Large intestine (tissue), 12 donors: ENCODE measurements around the gene NDRG2. TPM values are rescaled to one million over a fixed set of nuclear protein-coding genes. Genes with fewer than 3 reads are reported as not detected.

ENCODE experiments used
- DNase-seq, 2 donors: peaks; one replicate each; pipeline versions ENCODE4 v3.0.0 to v3.0.0-alpha.2; 2013
- H3K27ac ChIP-seq: one replicate; pipeline ENCODE4 v1.5.1; 2013; ENCODE audit warnings: low read length
- H3K27me3 ChIP-seq: 2 replicates; pipeline ENCODE4 v1.6.1; 2013; ENCODE audit warnings: low read length; ENCODE audit not compliant: control insufficient read depth, insufficient read depth
- H3K36me3 ChIP-seq: 2 replicates; pipeline ENCODE4 v1.6.1; 2013; ENCODE audit warnings: low read length; ENCODE audit not compliant: control insufficient read depth, insufficient read depth
- H3K4me1 ChIP-seq: one replicate; pipeline ENCODE4 v1.6.1; 2013; ENCODE audit warnings: low read length; ENCODE audit not compliant: control insufficient read depth, insufficient read depth
- H3K4me3 ChIP-seq: one replicate; pipeline ENCODE4 v1.5.1; 2013; ENCODE audit warnings: low read length
- H3K9me3 ChIP-seq: one replicate; pipeline ENCODE4 v1.6.1; 2013; ENCODE audit warnings: mild to moderate bottlenecking, low read depth, low read length, moderate library complexity; ENCODE audit not compliant: control insufficient read depth
- WGBS: methylation state at CpG from one replicate; pipeline ENCODE4 v1.1.5; 2013; ENCODE audit warnings: low lambda C conversion rate; ENCODE audit not compliant: insufficient coverage; 5-methylcytosine and 5-hydroxymethylcytosine counted together
- long read RNA-seq, 11 donors: transcript quantifications; one replicate each; lab custom pipeline, GENCODE V29; 2026
- polyA plus RNA-seq: library from polyadenylated mRNA; unstranded; fragments of 120-200 nt; gene quantifications from one replicate; pipeline ENCODE4 v1.2.1, GENCODE V29; 2013

Gene NDRG2
- polyA plus RNA-seq: 76.5 TPM
- long read RNA-seq, donor 1, partial matches to known transcripts: 35 of 43 reads
- long read RNA-seq, donor 1, other reads (novel, unspliced or antisense): 0 of 43 reads
- long read RNA-seq, donor 2, partial matches to known transcripts: 0 of 9 reads
- long read RNA-seq, donor 2, other reads (novel, unspliced or antisense): 0 of 9 reads
- long read RNA-seq, donor 3: 0 reads
- long read RNA-seq, donor 4: 0 reads
- long read RNA-seq, donor 5, partial matches to known transcripts: 0 of 12 reads
- long read RNA-seq, donor 5, other reads (novel, unspliced or antisense): 7 of 12 reads
- long read RNA-seq, donor 6, partial matches to known transcripts: 0 of 8 reads
- long read RNA-seq, donor 6, other reads (novel, unspliced or antisense): 0 of 8 reads
- long read RNA-seq, donor 7, partial matches to known transcripts: 0 of 4 reads
- long read RNA-seq, donor 7, other reads (novel, unspliced or antisense): 0 of 4 reads
- long read RNA-seq, donor 8, partial matches to known transcripts: 0 of 17 reads
- long read RNA-seq, donor 8, other reads (novel, unspliced or antisense): 8 of 17 reads
- long read RNA-seq, donor 9, partial matches to known transcripts: 0 of 8 reads
- long read RNA-seq, donor 9, other reads (novel, unspliced or antisense): 0 of 8 reads
- long read RNA-seq, donor 10, partial matches to known transcripts: 5 of 11 reads
- long read RNA-seq, donor 10, other reads (novel, unspliced or antisense): 0 of 11 reads
- long read RNA-seq, donor 11, partial matches to known transcripts: 0 of 15 reads
- long read RNA-seq, donor 11, other reads (novel, unspliced or antisense): 5 of 15 reads

GRCh38 chr14:21024585-21025370 is at the start of gene NDRG2:
Gene NDRG2, minus strand, starts transcription at chr14:21025061. Its CDS starts 1,746 bp downstream, at chr14:21023315.
- peaks cover 17% of the 10 kb centered on the region for H3K36me3 ChIP-seq
- peaks cover 13% of the 10 kb centered on the region for H3K4me1 ChIP-seq
- H3K27me3 ChIP-seq: no peaks in the 10 kb centered on the region
- DNase-seq: peak; percentile 63 to 87
- no CpG with 5 or more reads among the region's 72 CpGs for WGBS
- H3K27ac ChIP-seq: peak within 1 kb of the TSS; percentile 52
- no peaks in the 10 kb centered on the region for H3K9me3 ChIP-seq
- H3K4me3 ChIP-seq: peak within 1 kb of the TSS; percentile 79

DNA sequence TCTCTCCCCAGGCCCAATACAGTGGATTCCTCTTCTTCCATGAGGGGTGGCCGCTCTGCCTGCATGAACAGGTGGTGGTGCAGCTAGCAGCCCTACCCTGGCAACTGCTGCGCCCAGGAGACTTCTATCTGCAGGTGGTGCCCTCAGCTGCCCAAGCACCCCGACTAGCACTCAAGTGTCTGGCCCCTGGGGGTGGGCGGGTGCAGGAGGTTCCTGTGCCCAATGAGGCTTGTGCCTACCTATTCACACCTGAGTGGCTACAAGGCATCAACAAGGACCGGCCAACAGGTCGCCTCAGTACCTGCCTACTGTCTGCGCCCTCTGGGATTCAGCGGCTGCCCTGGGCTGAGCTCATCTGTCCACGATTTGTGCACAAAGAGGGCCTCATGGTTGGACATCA is 49.1 kb upstream of the NDRG2 start:
- no CpG with 5 or more reads among the region's 9 CpGs for WGBS
- DNase-seq: no peak
- no peaks in the 10 kb centered on the region for H3K9me3 ChIP-seq
- H3K36me3 ChIP-seq: peaks cover 58% of the 10 kb centered on the region
- H3K27me3 ChIP-seq: peaks cover 9% of the 10 kb centered on the region
- peaks cover 18% of the 10 kb centered on the region for H3K4me1 ChIP-seq
- no peak overlapping the region for H3K27ac ChIP-seq
- no peak overlapping the region for H3K4me3 ChIP-seq

GRCh38 chr14:21072781-21073339 is 48.0 kb upstream of the NDRG2 start:
- no peak overlapping the region for H3K27ac ChIP-seq
- H3K9me3 ChIP-seq: no peaks in the 10 kb centered on the region
- no peak overlapping the region for H3K4me3 ChIP-seq
- H3K36me3 ChIP-seq: peaks cover 47% of the 10 kb centered on the region
- WGBS: no CpG with 5 or more reads among the region's 9 CpGs
- H3K27me3 ChIP-seq: peaks cover 10% of the 10 kb centered on the region
- H3K4me1 ChIP-seq: peaks cover 24% of the 10 kb centered on the region
- DNase-seq: peak in 1 of 2 donors; percentile 37

GRCh38 chr14:21072031-21072473 is 47.2 kb upstream of the NDRG2 start:
- peak overlapping the region; percentile 81 for H3K4me3 ChIP-seq
- H3K4me1 ChIP-seq: peaks cover 24% of the 10 kb centered on the region
- peaks cover 10% of the 10 kb centered on the region for H3K27me3 ChIP-seq
- 43% methylated on average over 1 of the region's 4 CpGs for WGBS
- no peaks in the 10 kb centered on the region for H3K9me3 ChIP-seq
- DNase-seq: no peak
- peaks cover 40% of the 10 kb centered on the region for H3K36me3 ChIP-seq
- peak overlapping the region; percentile 86 for H3K27ac ChIP-seq

DNA sequence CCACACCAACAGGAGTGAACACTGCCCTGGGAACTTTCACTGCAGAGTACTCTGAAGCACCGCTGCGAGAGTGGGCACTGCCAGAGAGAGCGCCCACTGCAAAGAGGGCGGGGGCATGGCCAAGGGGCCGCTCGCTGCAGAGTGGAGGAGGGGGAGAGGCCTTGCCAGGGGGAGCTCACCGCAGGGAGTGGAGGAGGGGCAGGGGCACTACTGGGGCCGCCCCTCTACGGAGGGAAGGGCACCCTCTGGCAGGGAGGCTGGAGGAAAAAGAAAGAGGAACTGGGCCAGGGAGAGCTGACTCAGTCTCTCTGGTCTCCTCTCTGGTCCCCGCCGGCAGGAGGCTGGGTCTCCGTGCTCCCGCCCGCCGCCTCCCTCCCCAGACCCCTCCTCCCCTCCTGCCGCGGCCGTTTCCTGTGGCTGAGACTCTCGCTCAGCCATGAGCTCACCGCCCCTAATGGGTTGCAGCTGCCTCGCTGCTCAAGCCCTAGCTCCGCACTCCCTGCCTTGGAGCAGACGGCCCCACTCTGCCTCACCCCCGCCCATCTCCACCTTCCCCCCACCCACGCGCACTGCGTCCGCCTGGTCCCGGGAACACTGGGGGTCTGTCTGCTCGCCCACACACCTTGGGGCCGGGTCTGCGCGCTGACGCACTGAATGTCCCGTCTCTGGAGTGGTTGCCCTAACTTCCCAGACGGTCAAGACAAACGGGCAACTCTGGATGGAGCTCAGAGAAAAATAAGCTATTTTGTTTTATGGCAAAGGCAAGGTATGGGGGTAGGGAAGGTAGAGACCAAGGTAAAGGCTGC is 46.6 kb upstream of the NDRG2 start:
- peaks cover 24% of the 10 kb centered on the region for H3K4me1 ChIP-seq
- DNase-seq: peak; percentile 79 to 86
- 10% methylated on average over 2 of the region's 37 CpGs for WGBS

GRCh38 chr14:21070610-21071224 is 45.9 kb upstream of the NDRG2 start:
- H3K4me3 ChIP-seq: peak overlapping the region; percentile 81
- H3K27ac ChIP-seq: peak overlapping the region; percentile 86
- H3K9me3 ChIP-seq: no peaks in the 10 kb centered on the region
- H3K27me3 ChIP-seq: peaks cover 10% of the 10 kb centered on the region
- WGBS: no CpG with 5 or more reads among the region's 23 CpGs
- peak; percentile 32 to 59 for DNase-seq
- peaks cover 24% of the 10 kb centered on the region for H3K4me1 ChIP-seq
- peaks cover 26% of the 10 kb centered on the region for H3K36me3 ChIP-seq

More for the DNA sequence above, 46.6 kb upstream of the NDRG2 start:
- Histone ChIP-seq H3K36me3 (peaks cover 34% of the 10 kb centered on the region), H3K27me3 (peaks cover 10% of the 10 kb centered on the region), H3K27ac (peak overlapping the region; percentile 86), H3K9me3 (no peaks in the 10 kb centered on the region), H3K4me3 (peak overlapping the region; percentile 81)

DNA sequence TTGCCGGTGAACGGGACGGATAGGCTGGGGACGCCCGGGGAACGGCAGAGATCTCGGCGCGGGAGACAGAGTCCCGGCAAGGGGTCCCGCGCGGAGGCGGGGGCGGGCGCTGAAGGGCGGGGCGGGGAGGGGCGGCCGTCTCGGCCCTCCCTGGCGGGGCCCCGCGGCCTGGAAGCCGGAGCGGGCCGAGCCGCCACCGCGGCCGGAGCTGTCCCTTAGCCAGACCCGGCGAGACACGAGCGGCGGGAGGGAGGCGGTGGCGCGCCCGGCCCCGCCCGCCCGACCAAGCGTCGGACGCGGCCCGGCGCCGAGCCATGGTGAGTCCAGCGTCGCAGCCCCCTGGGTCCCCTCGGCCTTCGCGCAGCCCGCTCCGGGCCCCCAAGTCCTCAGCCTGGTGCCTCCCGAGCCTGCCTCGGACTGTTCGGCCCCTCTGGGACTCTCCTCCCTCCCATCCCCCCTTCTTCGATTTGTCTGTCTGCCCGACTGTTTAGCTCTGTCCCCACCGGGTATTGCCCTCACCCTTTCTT is 45.3 kb upstream of the NDRG2 start, which contains the start of gene ARHGEF40:
ARHGEF40 (plus strand) TSS at position 222 of the 527 bp plus-strand sequence; CDS start at position 315, 93 bp downstream.
- Histone ChIP-seq H3K36me3 (peaks cover 21% of the 10 kb centered on the region), H3K4me3 (peak within 1 kb of the TSS; percentile 81), H3K9me3 (no peaks in the 10 kb centered on the region), H3K27ac (peak within 1 kb of the TSS; percentile 86), H3K27me3 (peaks cover 10% of the 10 kb centered on the region), H3K4me1 (peaks cover 24% of the 10 kb centered on the region)
- DNase-seq: peak; percentile 25 to 68
- WGBS: no CpG with 5 or more reads among the region's 63 CpGs

GRCh38 chr14:21069388-21070082 is 44.7 kb upstream of the NDRG2 start:
- Histone ChIP-seq H3K9me3 (no peaks in the 10 kb centered on the region), H3K4me3 (peak overlapping the region; percentile 60), H3K27ac (peak overlapping the region; percentile 78), H3K36me3 (peaks cover 15% of the 10 kb centered on the region), H3K27me3 (peaks cover 10% of the 10 kb centered on the region), H3K4me1 (peaks cover 24% of the 10 kb centered on the region)
- no CpG with 5 or more reads among the region's 40 CpGs for WGBS
- peak; percentile 37 to 60 for DNase-seq
